ENCODE results near the gene FBXO28. TPM values are rescaled to one million over a fixed set of nuclear protein-coding genes. Genes with fewer than 3 reads are reported as not detected.

Gene FBXO28
- total RNA-seq, 1 experiment from 2014 or later: 37.0 TPM

GRCh38 chr1:224168859-224169380 lies 55.0 kb downstream of the FBXO28 start (continued):
- TF ChIP-seq TCF7L2 (IDR thresholded peaks at IDR 0.05; ENCODE audit: borderline replicate concordance, extremely low read depth, insufficient read depth, insufficient read length): no peak
- no peak for TF ChIP-seq ELF1 (IDR thresholded peaks at IDR 0.05; ENCODE audit: borderline replicate concordance, low read depth)
- TF ChIP-seq SRF (IDR thresholded peaks at IDR 0.05; ENCODE audit: low read depth): no peak
- no peak for TF ChIP-seq YY1 (IDR thresholded peaks at IDR 0.05; ENCODE audit: extremely low read depth, insufficient replicate concordance, low read depth, low read length)
- no peak for TF ChIP-seq POLR2AphosphoS5 (IDR thresholded peaks at IDR 0.05; ENCODE audit: low read depth, low read length)

DNA sequence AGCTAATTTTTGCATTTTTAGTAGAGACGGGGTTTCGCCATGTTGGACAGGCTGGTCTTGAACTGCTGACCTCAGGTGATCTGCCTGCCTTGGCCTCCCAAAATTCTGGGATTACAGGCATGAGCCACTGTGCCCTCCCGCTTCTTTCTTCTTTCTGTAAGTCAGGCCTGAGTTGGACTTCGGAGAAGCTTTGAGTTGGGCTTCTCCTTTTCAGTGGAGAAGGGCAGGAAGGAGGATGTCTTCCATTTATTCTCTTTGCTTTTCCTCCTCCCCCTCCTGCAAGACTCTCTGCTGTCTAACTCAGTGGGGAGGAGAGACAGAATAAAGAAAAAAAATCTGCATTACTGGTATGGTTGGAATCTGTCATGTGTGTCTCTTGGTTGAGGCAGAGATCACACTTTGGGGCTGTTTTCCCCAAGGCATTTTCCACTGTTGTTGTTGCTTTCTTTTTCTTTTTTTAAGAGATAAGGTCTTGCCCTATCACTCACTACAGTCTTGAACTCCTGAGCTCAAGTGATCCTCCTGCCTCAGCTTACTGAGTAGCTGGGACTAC lies 55.9 kb downstream of the FBXO28 start:
- H3K27ac ChIP-seq (ENCODE audit: low read depth, low read length): no peak overlapping the region
- H3K4me1 ChIP-seq (ENCODE audit: control insufficient read depth in 1 of 2, insufficient read depth in 2 of 2, low read length in 2 of 2): peaks cover 0 to 7% of the 10 kb centered on the region in 2 experiments; a peak in 1 of 4 replicates
- no peak overlapping the region for H3K4me2 ChIP-seq (ENCODE audit: low read length)
- DNase-seq (ENCODE audit: low read depth, low spot score) (no peak), ATAC-seq (no peak)
- H3K36me3 ChIP-seq (ENCODE audit: control insufficient read depth in 1 of 2, insufficient read depth in 2 of 2, low read length in 2 of 2): no peaks in the 10 kb centered on the region
- no peaks in the 10 kb centered on the region for H3K9me2 ChIP-seq (ENCODE audit: insufficient read depth)
- H3K79me2 ChIP-seq (ENCODE audit: insufficient read depth, low read length): no peaks in the 10 kb centered on the region
- no peaks in the 10 kb centered on the region for H3K27me3 ChIP-seq (ENCODE audit: insufficient read depth, low read length)
- H3K4me3 ChIP-seq (replicated peaks in 1 of 2; ENCODE audit: low read depth in 1 of 2, low read length in 2 of 2): no peak overlapping the region
- ChIA-PET RAD21 (ENCODE audit: low non-redundant PET in 1 of 2, low total read pairs in 2 of 2, uncharacterized antibody in 2 of 2, unreplicated experiment in 2 of 2) (no interaction called here), CTCF (no interaction called here), POLR2A (no interaction called here)
- no peak overlapping the region for H2AFZ ChIP-seq (ENCODE audit: low read depth, low read length, poor library complexity, severe bottlenecking)
- TF ChIP-seq FOSL1 (IDR thresholded peaks at IDR 0.05; ENCODE audit: low read depth) (no peak), CBX3 (IDR thresholded peaks at IDR 0.05; ENCODE audit: low read depth) (no peak), CTCF (IDR thresholded peaks at IDR 0.05 in 2 of 3, conservative IDR thresholded peaks at IDR 0.05 in 1 of 3; ENCODE audit: borderline replicate concordance in 1 of 3, insufficient read depth in 1 of 3, low read depth in 2 of 3, low read length in 2 of 3) (no peak)
- H3K9ac ChIP-seq (ENCODE audit: low read length): no peak overlapping the region
- no peaks in the 10 kb centered on the region for H3K9me3 ChIP-seq (ENCODE audit: control insufficient read depth in 1 of 2, insufficient read depth in 1 of 2, low read depth in 1 of 2, low read length in 2 of 2)
- H4K20me1 ChIP-seq (ENCODE audit: insufficient read depth): no peaks in the 10 kb centered on the region
- intact Hi-C loops (cut with micrococcal nuclease): no loop called here
- BruUV-seq (replicated peaks): no TSS peak

Data from HCT116 (cell line).